ENCODE measurements around the gene DNLZ.
"Not testable (repeated sequence)": the region's sequence is repeated elsewhere in the genome, so short reads cannot be mapped to it uniquely, and the experiment has no call there.

DNLZ gene

GRCh38 chr9:136363106-136363948, at the start of gene DNLZ:
TSS of gene DNLZ (minus strand) at chr9:136363744. CDS start at chr9:136363714, 30 bp downstream.
- peak; percentile 87 to 90 for DNase-seq (ENCODE audit: low read depth in 2 of 2)

GRCh38 chr9:136412962-136413361, 49.4 kb upstream of the DNLZ start:
- DNase-seq (ENCODE audit: low read depth in 2 of 2) = no peak

- no peak for DNase-seq (ENCODE audit: low read depth in 2 of 2)
These were observed 47.8 kb upstream of the DNLZ start for GRCh38 chr9:136411378-136411777.

- DNase-seq (ENCODE audit: low read depth in 2 of 2) = peak; percentile 94 to 98
These were observed 47.1 kb upstream of the DNLZ start, which contains the start of the genes ENTR1 and PMPCA for GRCh38 chr9:136410500-136411287. TSS of gene ENTR1 (minus strand) at chr9:136410614. CDS start at chr9:136410397, 217 bp downstream. TSS of gene PMPCA (plus strand) at chr9:136410658. CDS start at chr9:136410669, 11 bp downstream.

GRCh38 chr9:136409557-136410455, 46.3 kb upstream of the DNLZ start:
- no peak for DNase-seq (ENCODE audit: low read depth in 2 of 2)

GRCh38 chr9:136407911-136408310, 44.4 kb upstream of the DNLZ start:
- no peak for DNase-seq (ENCODE audit: low read depth in 2 of 2)

- DNase-seq (ENCODE audit: low read depth in 2 of 2) = not testable (repeated sequence)
These were observed 43.5 kb upstream of the DNLZ start for GRCh38 chr9:136407061-136407460.

GRCh38 chr9:136405904-136406303, 42.4 kb upstream of the DNLZ start:
- not testable (repeated sequence) for DNase-seq (ENCODE audit: low read depth in 2 of 2)

- DNase-seq (ENCODE audit: low read depth in 2 of 2) = no peak
These were observed 41.9 kb upstream of the DNLZ start for GRCh38 chr9:136405481-136405880.

GRCh38 chr9:136404801-136405136, 41.2 kb upstream of the DNLZ start:
- no peak for DNase-seq (ENCODE audit: low read depth in 2 of 2)

- no peak for DNase-seq (ENCODE audit: low read depth in 2 of 2)
These were observed 40.6 kb upstream of the DNLZ start for GRCh38 chr9:136403915-136404800.

GRCh38 chr9:136403538-136403914, 40.0 kb upstream of the DNLZ start:
- DNase-seq (ENCODE audit: low read depth in 2 of 2) = peak; percentile 57 to 71

- DNase-seq (ENCODE audit: low read depth in 2 of 2) = no peak
These were observed 38.5 kb upstream of the DNLZ start for GRCh38 chr9:136402067-136402466.

- no peak for DNase-seq (ENCODE audit: low read depth in 2 of 2)
These were observed 37.8 kb upstream of the DNLZ start for GRCh38 chr9:136401173-136401922.

GRCh38 chr9:136400038-136400834, 36.7 kb upstream of the DNLZ start, which contains the start of gene SNAPC4:
TSS of gene SNAPC4 (minus strand) at chr9:136400170. CDS start at chr9:136398428, 1,742 bp downstream.
- DNase-seq (ENCODE audit: low read depth in 2 of 2) = peak; percentile 66 to 72

- no peak for DNase-seq (ENCODE audit: low read depth in 2 of 2)
These were observed 35.9 kb upstream of the DNLZ start for GRCh38 chr9:136399176-136400037.

- DNase-seq (ENCODE audit: low read depth in 2 of 2) = no peak
These were observed 34.7 kb upstream of the DNLZ start for GRCh38 chr9:136398286-136398685.

GRCh38 chr9:136397643-136398042, 34.1 kb upstream of the DNLZ start:
- DNase-seq (ENCODE audit: low read depth in 2 of 2) = no peak
